ENCODE results near the gene ARMC9. TPM values are rescaled to one million over a fixed set of nuclear protein-coding genes. Genes with fewer than 3 reads are reported as not detected.

The ARMC9 gene
- total and polyA plus RNA-seq, 2 experiments from 2014 or later, result 22.5 to 23.7 TPM

GRCh38 chr2:231361701-231362554 lies 163.5 kb downstream of the ARMC9 start:
- TF ChIP-seq EZH2 (IDR thresholded peaks at IDR 0.05; ENCODE audit: borderline replicate concordance) (no peak), CTCF (IDR thresholded peaks at IDR 0.05; ENCODE audit: poor library complexity) (no peak), EZH2phosphoT487 (IDR thresholded peaks at IDR 0.05; ENCODE audit: low read depth, severe bottlenecking, unreplicated experiment) (no peak)
- no peaks in the 10 kb centered on the region for H3K9me2 ChIP-seq (replicated peaks; ENCODE audit: insufficient read depth)
- H3K4me2 ChIP-seq, result no peak overlapping the region
- WGBS (ENCODE audit: low lambda C conversion rate, missing lambda C conversion rate), result 91% methylated on average over 12 of the region's 12 CpGs
- DNase-seq (ENCODE audit: low spot score), result no peak
- no peaks in the 10 kb centered on the region for H3K27me3 ChIP-seq
- H3K79me2 ChIP-seq, result no peaks in the 10 kb centered on the region
- no peak overlapping the region for H3K27ac ChIP-seq
- no peaks in the 10 kb centered on the region for H3K36me3 ChIP-seq (replicated peaks; ENCODE audit: insufficient read depth, low read depth)
- H3K9me3 ChIP-seq (ENCODE audit: low read depth), result no peaks in the 10 kb centered on the region
- no peaks in the 10 kb centered on the region for H4K20me1 ChIP-seq (ENCODE audit: insufficient read depth, poor library complexity, severe bottlenecking)
- no peak overlapping the region for H2AFZ ChIP-seq
- H3K4me1 ChIP-seq (ENCODE audit: insufficient read depth), result peaks cover 15% of the 10 kb centered on the region
- H3K4me3 ChIP-seq, result no peak overlapping the region

- no peaks in the 10 kb centered on the region for H3K9me3 ChIP-seq (ENCODE audit: low read depth)
- H2AFZ ChIP-seq, result no peak overlapping the region
- no peak for DNase-seq (ENCODE audit: low spot score)
- no peak overlapping the region for H3K4me3 ChIP-seq
- TF ChIP-seq EZH2phosphoT487 (IDR thresholded peaks at IDR 0.05; ENCODE audit: low read depth, severe bottlenecking, unreplicated experiment) (no peak), CTCF (IDR thresholded peaks at IDR 0.05; ENCODE audit: poor library complexity) (no peak), EZH2 (IDR thresholded peaks at IDR 0.05; ENCODE audit: borderline replicate concordance) (no peak)
- no peaks in the 10 kb centered on the region for H3K27me3 ChIP-seq
- H3K9me2 ChIP-seq (replicated peaks; ENCODE audit: insufficient read depth), result no peaks in the 10 kb centered on the region
- no peaks in the 10 kb centered on the region for H3K36me3 ChIP-seq (replicated peaks; ENCODE audit: insufficient read depth, low read depth)
- H3K4me1 ChIP-seq (ENCODE audit: insufficient read depth), result peaks cover 15% of the 10 kb centered on the region
- no peaks in the 10 kb centered on the region for H4K20me1 ChIP-seq (ENCODE audit: insufficient read depth, poor library complexity, severe bottlenecking)
- H3K79me2 ChIP-seq, result no peaks in the 10 kb centered on the region
- H3K4me2 ChIP-seq, result no peak overlapping the region
- H3K27ac ChIP-seq, result no peak overlapping the region
- 91% methylated on average over 9 of the region's 9 CpGs for WGBS (ENCODE audit: low lambda C conversion rate, missing lambda C conversion rate)
Measured at GRCh38 chr2:231362555-231363184, 164.2 kb downstream of the ARMC9 start.

- WGBS (ENCODE audit: low lambda C conversion rate, missing lambda C conversion rate), result 96% methylated on average over 5 of the region's 5 CpGs
- no peaks in the 10 kb centered on the region for H3K27me3 ChIP-seq
- no peaks in the 10 kb centered on the region for H4K20me1 ChIP-seq (ENCODE audit: insufficient read depth, poor library complexity, severe bottlenecking)
- no peak for DNase-seq (ENCODE audit: low spot score)
- TF ChIP-seq EZH2phosphoT487 (IDR thresholded peaks at IDR 0.05; ENCODE audit: low read depth, severe bottlenecking, unreplicated experiment), result no peak
- no peak for TF ChIP-seq CTCF (IDR thresholded peaks at IDR 0.05; ENCODE audit: poor library complexity)
- TF ChIP-seq EZH2 (IDR thresholded peaks at IDR 0.05; ENCODE audit: borderline replicate concordance), result no peak
- no peaks in the 10 kb centered on the region for H3K9me3 ChIP-seq (ENCODE audit: low read depth)
- H3K4me2 ChIP-seq, result no peak overlapping the region
- H3K36me3 ChIP-seq (replicated peaks; ENCODE audit: insufficient read depth, low read depth), result no peaks in the 10 kb centered on the region
- H3K4me3 ChIP-seq, result no peak overlapping the region
- H3K27ac ChIP-seq, result peak overlapping the region; percentile 88
- H2AFZ ChIP-seq, result no peak overlapping the region
- H3K79me2 ChIP-seq, result no peaks in the 10 kb centered on the region
- no peaks in the 10 kb centered on the region for H3K9me2 ChIP-seq (replicated peaks; ENCODE audit: insufficient read depth)
- peaks cover 15% of the 10 kb centered on the region for H3K4me1 ChIP-seq (ENCODE audit: insufficient read depth)
Measured at GRCh38 chr2:231364061-231364460, 165.6 kb downstream of the ARMC9 start.
